ENCODE measurements around the gene SIM1.

Gene SIM1

DNA sequence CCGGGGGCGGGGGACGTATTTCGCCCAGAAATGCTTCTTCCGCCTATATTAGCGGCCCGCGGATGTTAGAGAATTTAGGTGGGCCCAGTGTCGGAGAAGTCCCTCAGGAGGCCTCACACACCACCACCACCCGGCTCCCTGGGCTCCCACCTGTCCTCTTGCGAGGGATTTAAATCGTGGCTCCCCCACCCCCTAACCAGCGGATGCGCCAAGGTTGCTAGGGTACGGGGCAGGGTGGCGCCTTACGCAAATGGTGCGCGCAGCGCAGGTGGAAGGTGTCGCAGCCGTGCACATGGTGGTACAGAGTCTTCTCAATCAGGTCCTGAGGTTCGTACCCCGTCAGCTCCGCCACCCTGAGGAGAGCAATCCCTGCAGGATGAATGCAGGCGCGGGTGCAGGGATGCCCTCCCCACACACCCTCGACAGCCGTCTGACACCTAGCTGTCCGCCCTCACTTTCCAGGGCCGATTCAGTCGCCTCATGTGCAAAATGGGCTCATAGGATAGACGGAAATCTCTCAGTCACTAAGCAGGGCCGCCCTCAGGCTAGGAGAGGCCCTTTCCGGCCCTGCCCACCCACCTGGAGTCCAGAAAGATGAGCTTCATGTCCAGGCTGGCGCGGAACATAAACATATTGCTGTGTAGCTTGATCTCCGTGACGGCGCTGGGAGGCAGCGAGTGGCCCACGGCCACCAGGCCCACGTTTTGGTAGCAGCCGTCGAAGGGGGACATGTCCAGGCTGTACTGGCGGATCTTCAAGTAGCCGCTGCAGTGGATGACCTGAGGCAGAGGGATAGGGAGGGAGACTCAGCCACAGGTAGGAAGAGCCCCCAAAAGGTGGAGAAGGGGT lies 16.6 kb downstream of the SIM1 start:
- Histone ChIP-seq H3K9me3 (ENCODE audit: control insufficient read depth, insufficient read depth, low read depth, low read length) (no peaks in the 10 kb centered on the region), H3K27ac (ENCODE audit: extremely low read depth, low read depth, low read length) (no peak overlapping the region), H3K36me3 (ENCODE audit: control insufficient read depth in 2 of 2, insufficient read depth in 1 of 2, low read length in 2 of 2) (peaks cover 3 to 35% of the 10 kb centered on the region in 2 experiments; a peak in 1 of 3 replicates), H3K4me3 (ENCODE audit: low read depth, low read length) (no peak overlapping the region), H3K4me1 (ENCODE audit: control insufficient read depth, insufficient read depth, low read length) (no peaks in the 10 kb centered on the region)
- POLR2A ChIA-PET = interaction anchor here (0.6 kb wide), 1 partner anchor 201 kb away, joined by 3 read pairs; no protein-coding TSS in a partner anchor
- CTCF ChIA-PET = interaction anchor here (0.7 to 4.7 kb wide), 2 partner anchors 12 to 830 kb away, joined by 4 to 23 read pairs; no protein-coding TSS in a partner anchor
- no peak for TF ChIP-seq TSHZ1 (tag by site-specific recombination; IDR thresholded peaks at IDR 0.05; ENCODE audit: borderline replicate concordance)
- TF ChIP-seq ZNF560 (tag by site-specific recombination; IDR thresholded peaks at IDR 0.05; ENCODE audit: borderline replicate concordance) = no peak
- no peak for TF ChIP-seq ZNF48 (tag by site-specific recombination; IDR thresholded peaks at IDR 0.05)
- TF ChIP-seq ZNF223 (tag by site-specific recombination; IDR thresholded peaks at IDR 0.05) = no peak
- TF ChIP-seq MEIS1 (CRISPR knock-in tag; IDR thresholded peaks at IDR 0.05; ENCODE audit: borderline replicate concordance) = no peak
- TF ChIP-seq ZNF366 (tag by site-specific recombination; conservative IDR thresholded peaks at IDR 0.05) = no peak
- no peak for TF ChIP-seq ZNF416 (tag by site-specific recombination; IDR thresholded peaks at IDR 0.05)
- no peak for TF ChIP-seq SCRT2 (tag by site-specific recombination; IDR thresholded peaks at IDR 0.05)
- TF ChIP-seq ZBTB11 (tag by site-specific recombination; conservative IDR thresholded peaks at IDR 0.05; ENCODE audit: low read depth) = no peak
- TF ChIP-seq ZNF426 (tag by site-specific recombination; IDR thresholded peaks at IDR 0.05) = no peak
- no peak for TF ChIP-seq SP7 (tag by site-specific recombination; IDR thresholded peaks at IDR 0.05)
- TF ChIP-seq, protein P1, sequence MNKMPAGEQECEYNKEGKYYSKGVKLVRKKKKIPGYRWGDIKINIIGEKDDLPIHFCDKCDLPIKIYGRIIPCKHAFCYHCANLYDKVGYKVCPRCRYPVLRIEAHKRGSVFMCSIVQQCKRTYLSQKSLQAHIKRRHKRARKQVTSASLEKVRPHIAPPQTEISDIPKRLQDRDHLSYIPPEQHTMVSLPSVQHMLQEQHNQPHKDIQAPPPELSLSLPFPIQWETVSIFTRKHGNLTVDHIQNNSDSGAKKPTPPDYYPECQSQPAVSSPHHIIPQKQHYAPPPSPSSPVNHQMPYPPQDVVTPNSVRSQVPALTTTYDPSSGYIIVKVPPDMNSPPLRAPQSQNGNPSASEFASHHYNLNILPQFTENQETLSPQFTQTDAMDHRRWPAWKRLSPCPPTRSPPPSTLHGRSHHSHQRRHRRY (tag by site-specific recombination; IDR thresholded peaks at IDR 0.05) = no peak
- TF ChIP-seq ZNF354C (tag by site-specific recombination; IDR thresholded peaks at IDR 0.05; ENCODE audit: borderline replicate concordance, low read depth) = no peak
- TF ChIP-seq ZNF571 (tag by site-specific recombination; IDR thresholded peaks at IDR 0.05) = no peak
- no peak for TF ChIP-seq ZNF248 (tag by site-specific recombination; IDR thresholded peaks at IDR 0.05)
- no peak for TF ChIP-seq KLF7 (tag by site-specific recombination; IDR thresholded peaks at IDR 0.05; ENCODE audit: borderline replicate concordance)
- no peak for TF ChIP-seq OSR2 (tag by site-specific recombination; IDR thresholded peaks at IDR 0.05)
- no peak for TF ChIP-seq ZNF202 (tag by site-specific recombination; IDR thresholded peaks at IDR 0.05; ENCODE audit: borderline replicate concordance)

Measured in HEK293 (cell line).